ENCODE measurements around the gene RNASE12.

- no peak for TF ChIP-seq POLR2AphosphoS5 (IDR thresholded peaks at IDR 0.05)
- TF ChIP-seq EZH2 (IDR thresholded peaks at IDR 0.05; ENCODE audit: borderline replicate concordance, insufficient read depth, low read length, poor library complexity, severe bottlenecking), result no peak
- TF ChIP-seq, protein P1, sequence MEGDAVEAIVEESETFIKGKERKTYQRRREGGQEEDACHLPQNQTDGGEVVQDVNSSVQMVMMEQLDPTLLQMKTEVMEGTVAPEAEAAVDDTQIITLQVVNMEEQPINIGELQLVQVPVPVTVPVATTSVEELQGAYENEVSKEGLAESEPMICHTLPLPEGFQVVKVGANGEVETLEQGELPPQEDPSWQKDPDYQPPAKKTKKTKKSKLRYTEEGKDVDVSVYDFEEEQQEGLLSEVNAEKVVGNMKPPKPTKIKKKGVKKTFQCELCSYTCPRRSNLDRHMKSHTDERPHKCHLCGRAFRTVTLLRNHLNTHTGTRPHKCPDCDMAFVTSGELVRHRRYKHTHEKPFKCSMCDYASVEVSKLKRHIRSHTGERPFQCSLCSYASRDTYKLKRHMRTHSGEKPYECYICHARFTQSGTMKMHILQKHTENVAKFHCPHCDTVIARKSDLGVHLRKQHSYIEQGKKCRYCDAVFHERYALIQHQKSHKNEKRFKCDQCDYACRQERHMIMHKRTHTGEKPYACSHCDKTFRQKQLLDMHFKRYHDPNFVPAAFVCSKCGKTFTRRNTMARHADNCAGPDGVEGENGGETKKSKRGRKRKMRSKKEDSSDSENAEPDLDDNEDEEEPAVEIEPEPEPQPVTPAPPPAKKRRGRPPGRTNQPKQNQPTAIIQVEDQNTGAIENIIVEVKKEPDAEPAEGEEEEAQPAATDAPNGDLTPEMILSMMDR (IDR thresholded peaks at IDR 0.05; ENCODE audit: poor library complexity, severe bottlenecking), result no peak
- TF ChIP-seq EP300 (conservative IDR thresholded peaks at IDR 0.05; ENCODE audit: poor library complexity, severe bottlenecking), result no peak
- TF ChIP-seq REST (IDR thresholded peaks at IDR 0.05; ENCODE audit: borderline replicate concordance), result no peak
- TF ChIP-seq RAD21 (conservative IDR thresholded peaks at IDR 0.05), result no peak
These were observed 22.8 kb downstream of the RNASE12 start for GRCh38 chr14:20568393-20568792.
